COLO829 (cell line): Measurements from ENCODE around the gene PAK1IP1.
"Not testable (repeated sequence)": the region's sequence is repeated elsewhere in the genome, so short reads cannot be mapped to it uniquely, and the experiment has no call there.

Experiments
- DNase-seq: peaks from one replicate; pipeline ENCODE4 v3.0.0; 2012; ENCODE audit warnings: low spot score

The PAK1IP1 gene

DNA sequence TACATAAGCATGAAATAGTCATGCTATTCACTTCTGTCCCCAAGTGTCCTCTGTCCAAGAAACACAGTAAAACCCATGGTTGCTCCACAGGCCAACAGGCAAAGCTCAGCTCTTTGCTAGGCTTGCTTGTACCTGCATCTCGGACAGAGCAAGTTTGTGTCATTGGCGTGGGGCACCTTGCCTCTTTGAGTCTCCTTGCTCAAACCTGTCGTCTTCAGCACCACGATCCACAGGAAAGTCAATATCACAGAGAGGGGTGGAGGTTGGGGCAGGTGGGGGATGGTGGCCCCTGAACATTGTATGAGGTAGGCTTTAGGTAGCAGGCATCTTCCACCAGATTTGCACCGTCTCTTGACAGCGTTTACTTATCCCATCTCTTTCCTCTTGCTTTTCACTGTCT lies 48.7 kb downstream of the PAK1IP1 start:
- no peak for DNase-seq

DNA sequence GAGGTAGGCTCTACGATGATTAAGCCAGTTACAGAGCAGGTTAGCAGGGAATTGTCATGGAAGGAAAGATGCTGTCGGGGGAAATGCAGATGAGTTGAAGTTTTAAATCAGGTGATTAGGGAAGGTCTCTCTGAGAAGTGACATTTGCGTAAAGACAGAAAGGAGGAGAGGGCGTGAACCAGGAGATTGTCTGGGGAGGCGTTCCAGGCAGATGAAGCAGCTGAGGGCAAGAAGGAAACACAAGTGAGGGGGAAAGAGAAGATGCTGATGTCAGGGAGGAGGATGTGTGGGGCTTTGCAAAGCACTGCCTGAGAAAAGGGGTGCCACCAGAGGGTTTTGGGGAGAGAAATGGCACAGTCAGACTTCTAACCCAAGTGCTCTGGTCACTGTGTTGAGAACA lies 50.3 kb downstream of the PAK1IP1 start:
- no peak for DNase-seq

DNA sequence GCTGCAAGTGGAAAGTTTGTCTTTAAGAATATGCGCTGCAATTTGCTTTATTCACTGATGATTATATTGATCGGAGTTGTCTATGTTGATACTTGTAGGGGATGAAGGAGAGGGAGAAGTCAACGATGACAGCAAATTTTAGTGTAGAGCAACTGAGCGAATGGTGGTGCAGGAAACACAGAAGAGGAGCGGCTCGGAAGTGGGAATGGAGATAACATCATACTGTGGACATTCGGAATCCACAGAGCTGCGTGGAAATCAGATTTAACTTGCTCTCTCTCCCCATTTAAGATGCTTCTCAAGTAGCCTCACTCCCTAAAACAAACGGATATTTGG lies 52.1 kb downstream of the PAK1IP1 start:
- DNase-seq: no peak

DNA sequence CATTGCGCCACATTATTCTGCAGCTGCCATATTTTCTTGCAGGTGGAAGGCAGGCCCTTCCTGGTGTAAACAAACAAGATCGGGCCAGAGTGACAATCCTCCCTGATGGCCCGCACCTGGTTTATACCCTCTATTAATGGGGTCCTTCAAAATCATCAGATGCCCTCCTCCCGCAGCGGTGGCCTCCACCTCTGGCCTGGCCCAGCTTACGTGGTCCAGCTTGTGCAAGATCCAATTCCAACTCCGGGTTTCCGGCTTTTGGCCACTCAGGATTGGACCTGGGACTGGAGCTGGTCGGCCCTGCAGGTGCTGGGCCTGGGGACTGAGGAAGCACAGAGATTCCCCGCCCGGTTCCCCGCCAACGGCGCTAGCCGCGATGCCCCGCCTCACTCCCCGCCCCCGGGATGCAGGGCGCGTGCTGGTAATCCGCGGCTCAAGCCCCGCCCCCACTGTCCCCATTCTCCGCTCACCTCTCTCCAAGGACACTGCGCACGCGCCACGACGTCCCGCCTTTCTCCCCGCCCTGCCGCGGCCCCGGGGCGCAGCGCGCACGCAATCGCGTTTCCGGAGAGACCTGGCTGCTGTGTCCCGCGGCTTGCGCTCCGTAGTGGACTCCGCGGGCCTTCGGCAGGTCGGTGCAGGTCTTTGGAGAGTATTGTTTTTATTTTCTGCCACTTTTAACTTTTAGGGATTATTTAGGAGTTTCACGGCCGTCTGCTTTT lies 52.6 kb downstream of the PAK1IP1 start, which contains the start of gene TMEM14B:
Gene TMEM14B, plus strand, starts transcription at position 555 of the 722 bp plus-strand sequence. CDS start 1,441 bp downstream, outside the sequence.
- DNase-seq: peak; percentile 100

DNA sequence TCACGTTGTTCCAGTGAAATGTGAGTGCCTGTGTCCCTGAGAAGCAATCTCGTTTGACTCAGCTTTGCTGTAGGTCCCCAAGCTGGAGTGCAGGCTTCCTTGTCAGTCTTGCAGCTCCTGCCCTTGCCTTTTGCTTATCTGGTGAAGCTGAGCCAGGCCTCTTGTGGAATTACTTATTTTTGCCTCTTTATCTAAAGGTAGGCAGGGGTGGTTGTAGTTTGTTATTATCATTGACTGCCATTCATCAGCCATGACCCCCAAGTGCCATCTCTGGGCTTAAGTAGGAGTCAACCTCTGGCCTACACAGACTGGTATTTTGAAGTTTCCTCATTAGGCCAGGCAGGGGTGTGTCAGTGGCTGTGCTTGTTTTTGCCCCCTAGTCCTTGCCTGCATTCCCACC lies 55.0 kb downstream of the PAK1IP1 start:
- DNase-seq: no peak

DNA sequence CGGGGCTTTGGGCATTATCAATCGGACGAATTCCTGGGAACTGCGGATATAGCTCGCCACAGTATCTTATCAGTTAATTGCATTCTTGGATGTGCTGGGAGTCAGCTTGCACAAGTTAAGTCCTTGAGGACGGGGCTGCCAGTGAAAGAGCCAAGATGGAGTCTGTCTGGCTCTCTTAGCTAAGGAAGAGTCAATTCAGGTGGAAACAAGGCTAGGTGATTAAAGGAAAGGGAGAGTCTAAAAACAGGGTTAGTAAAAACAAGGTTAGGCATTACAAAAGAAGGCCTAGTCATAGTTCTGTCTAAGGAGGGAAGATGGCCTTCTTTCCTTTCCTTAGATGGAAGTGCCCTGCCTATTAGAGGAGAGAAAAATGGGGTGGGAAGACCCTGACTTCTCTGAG lies 55.8 kb downstream of the PAK1IP1 start:
- not testable (repeated sequence) for DNase-seq

DNA sequence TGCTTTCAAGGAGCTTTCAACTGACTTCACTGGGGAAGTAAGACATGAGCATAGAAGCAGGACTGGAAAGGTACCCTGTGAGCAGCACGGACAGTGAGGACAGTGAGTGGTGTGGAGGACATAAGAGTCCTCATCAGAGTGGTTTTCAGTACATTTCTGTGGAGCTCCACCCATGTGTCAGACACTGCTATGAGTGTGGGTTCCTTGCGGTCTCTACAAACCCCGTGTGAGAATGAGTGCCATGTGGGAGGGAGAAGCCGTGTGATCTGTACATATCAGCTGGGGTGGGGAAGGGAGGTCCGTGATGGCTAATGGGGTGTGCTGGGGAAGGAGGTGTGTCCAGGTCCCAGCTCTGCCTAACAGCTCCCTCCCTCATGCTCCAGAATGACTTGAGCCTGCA lies 57.0 kb downstream of the PAK1IP1 start:
- not testable (repeated sequence) for DNase-seq

DNA sequence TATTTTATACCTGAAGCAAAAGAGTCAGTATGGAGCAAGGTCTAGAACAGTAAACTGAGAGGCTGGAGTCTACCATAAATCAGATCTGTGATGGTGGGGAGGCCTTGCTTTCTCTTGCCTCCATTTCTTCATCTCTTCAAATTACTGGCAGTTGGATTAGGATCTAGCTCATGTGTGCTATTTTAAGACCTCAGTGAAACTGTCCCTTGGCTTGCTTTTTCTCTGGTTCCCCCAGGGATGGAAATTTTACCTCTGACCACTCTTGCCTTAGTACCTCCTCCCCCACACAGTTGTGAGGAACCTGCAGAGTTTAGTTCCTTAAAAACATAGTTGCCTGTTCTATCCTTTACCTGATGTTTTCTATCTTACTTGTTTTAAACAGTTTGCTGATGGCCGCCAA lies 61.3 kb downstream of the PAK1IP1 start:
- DNase-seq: no peak
